ENCODE results near the gene ATXN1.

The ATXN1 gene

GRCh38 chr6:16576451-16577368 is 184.6 kb downstream of the ATXN1 start:
- Histone ChIP-seq H3K4me3 (ENCODE audit: low read length) (no peak overlapping the region), H3K27me3 (ENCODE audit: control insufficient read depth, low read length) (no peaks in the 10 kb centered on the region), H3K36me3 (ENCODE audit: control insufficient read depth, low read length) (no peaks in the 10 kb centered on the region), H3K79me2 (ENCODE audit: control insufficient read depth, low read length) (no peaks in the 10 kb centered on the region), H3K27ac (ENCODE audit: low read depth, low read length) (no peak overlapping the region), H3K9me2 (replicated peaks; ENCODE audit: control insufficient read depth, low read length) (no peaks in the 10 kb centered on the region), H3F3A (ENCODE audit: control insufficient read depth, insufficient read depth) (no peaks in the 10 kb centered on the region), H3K4me2 (ENCODE audit: low read length) (no peak overlapping the region), H4K20me1 (ENCODE audit: control insufficient read depth, insufficient read depth, low read depth, low read length) (no peaks in the 10 kb centered on the region), H3K9me3 (ENCODE audit: control insufficient read depth, insufficient read depth, low read length) (no peaks in the 10 kb centered on the region), H3K4me1 (ENCODE audit: control insufficient read depth, low read length) (peaks cover 9% of the 10 kb centered on the region)
- no peak for TF ChIP-seq EZH2phosphoT487 (IDR thresholded peaks at IDR 0.05; ENCODE audit: borderline replicate concordance, low read length)
- no peak for TF ChIP-seq CTCF (IDR thresholded peaks at IDR 0.05; ENCODE audit: low read depth, low read length, poor library complexity, severe bottlenecking)

- Histone ChIP-seq H3K9me3 (ENCODE audit: control insufficient read depth, insufficient read depth, low read length) (no peaks in the 10 kb centered on the region), H3K4me1 (ENCODE audit: control insufficient read depth, low read length) (peaks cover 9% of the 10 kb centered on the region), H3F3A (ENCODE audit: control insufficient read depth, insufficient read depth) (no peaks in the 10 kb centered on the region), H4K20me1 (ENCODE audit: control insufficient read depth, insufficient read depth, low read depth, low read length) (no peaks in the 10 kb centered on the region), H3K27me3 (ENCODE audit: control insufficient read depth, low read length) (no peaks in the 10 kb centered on the region), H3K27ac (ENCODE audit: low read depth, low read length) (no peak overlapping the region), H3K36me3 (ENCODE audit: control insufficient read depth, low read length) (no peaks in the 10 kb centered on the region), H3K4me2 (ENCODE audit: low read length) (no peak overlapping the region), H3K4me3 (ENCODE audit: low read length) (no peak overlapping the region), H3K79me2 (ENCODE audit: control insufficient read depth, low read length) (no peaks in the 10 kb centered on the region), H3K9me2 (replicated peaks; ENCODE audit: control insufficient read depth, low read length) (no peaks in the 10 kb centered on the region)
- TF ChIP-seq EZH2phosphoT487 (IDR thresholded peaks at IDR 0.05; ENCODE audit: borderline replicate concordance, low read length) (no peak), CTCF (IDR thresholded peaks at IDR 0.05; ENCODE audit: low read depth, low read length, poor library complexity, severe bottlenecking) (no peak)
These were observed 185.6 kb downstream of the ATXN1 start for GRCh38 chr6:16575655-16576054.

- H3K9me2 ChIP-seq (replicated peaks; ENCODE audit: control insufficient read depth, low read length), result no peaks in the 10 kb centered on the region
- H4K20me1 ChIP-seq (ENCODE audit: control insufficient read depth, insufficient read depth, low read depth, low read length), result no peaks in the 10 kb centered on the region
- peaks cover 9% of the 10 kb centered on the region for H3K4me1 ChIP-seq (ENCODE audit: control insufficient read depth, low read length)
- no peaks in the 10 kb centered on the region for H3F3A ChIP-seq (ENCODE audit: control insufficient read depth, insufficient read depth)
- no peak for TF ChIP-seq EZH2phosphoT487 (IDR thresholded peaks at IDR 0.05; ENCODE audit: borderline replicate concordance, low read length)
- no peak for TF ChIP-seq CTCF (IDR thresholded peaks at IDR 0.05; ENCODE audit: low read depth, low read length, poor library complexity, severe bottlenecking)
- no peaks in the 10 kb centered on the region for H3K79me2 ChIP-seq (ENCODE audit: control insufficient read depth, low read length)
- no peaks in the 10 kb centered on the region for H3K27me3 ChIP-seq (ENCODE audit: control insufficient read depth, low read length)
- no peaks in the 10 kb centered on the region for H3K36me3 ChIP-seq (ENCODE audit: control insufficient read depth, low read length)
- no peak overlapping the region for H3K27ac ChIP-seq (ENCODE audit: low read depth, low read length)
- no peak overlapping the region for H3K4me3 ChIP-seq (ENCODE audit: low read length)
- no peak overlapping the region for H3K4me2 ChIP-seq (ENCODE audit: low read length)
- H3K9me3 ChIP-seq (ENCODE audit: control insufficient read depth, insufficient read depth, low read length), result no peaks in the 10 kb centered on the region
These were observed 188.3 kb downstream of the ATXN1 start for GRCh38 chr6:16572943-16573342.
